AG09319 (cell line): ENCODE data around the gene ITSN1.
"Not testable (repeated sequence)": the region's sequence is repeated elsewhere in the genome, so short reads cannot be mapped to it uniquely, and the experiment has no call there.

Experiments
- DNase-seq: peaks from one replicate; pipeline ENCODE4 v3.0.0-alpha.2; 2010; ENCODE audit warnings: low read depth; ENCODE audit errors: extremely low read depth
- CTCF ChIP-seq: IDR thresholded peaks from 2 replicates; pipeline ENCODE4 v1.5.1; 2011; ENCODE audit warnings: low read depth, mild to moderate bottlenecking, inconsistent platforms, low read length, moderate library complexity

Gene ITSN1

DNA sequence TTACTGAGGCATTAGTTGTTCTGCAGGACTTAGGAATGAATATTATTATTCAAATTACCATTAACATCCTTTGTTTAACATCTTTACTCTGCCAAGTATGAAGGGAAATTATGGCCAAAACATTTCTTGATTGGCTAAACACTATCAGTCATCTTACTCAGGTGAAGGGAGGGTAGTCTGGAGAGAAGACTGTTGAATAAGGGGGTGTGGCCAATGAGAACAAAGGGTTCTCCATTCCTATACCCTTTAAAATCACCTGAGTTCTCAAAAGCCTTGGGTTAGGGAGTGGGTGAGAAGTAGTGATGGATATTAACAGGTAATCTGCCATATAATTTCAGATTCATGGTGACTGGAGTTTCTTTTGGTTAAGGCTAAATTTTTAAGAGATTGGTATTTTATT is 20.0 kb upstream of the ITSN1 start:
- DNase-seq: no peak
- no peak for TF ChIP-seq CTCF

- not testable (repeated sequence) for DNase-seq
Observed at GRCh38 chr21:33626151-33626550, 16.1 kb upstream of the ITSN1 start.

DNA sequence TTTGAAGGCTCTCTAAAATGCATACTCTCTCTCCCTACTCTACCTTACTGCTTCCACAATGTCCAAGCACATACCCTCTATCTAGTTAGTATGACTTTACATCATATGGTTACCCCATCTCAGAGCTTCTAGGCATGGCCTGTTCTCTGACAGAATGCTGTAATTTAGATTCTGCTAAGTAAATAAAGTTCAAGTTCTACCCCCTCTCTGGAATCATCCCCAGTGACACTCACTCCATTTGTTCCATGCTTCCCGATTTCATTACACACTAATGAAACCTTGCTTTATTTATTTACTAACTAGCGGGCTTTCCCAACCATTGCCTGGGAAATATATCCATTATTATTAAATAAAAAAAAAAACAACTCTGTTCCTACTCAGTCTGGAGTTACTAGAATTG is 8.0 kb upstream of the ITSN1 start:
- TF ChIP-seq CTCF: no peak
- DNase-seq: no peak

DNA sequence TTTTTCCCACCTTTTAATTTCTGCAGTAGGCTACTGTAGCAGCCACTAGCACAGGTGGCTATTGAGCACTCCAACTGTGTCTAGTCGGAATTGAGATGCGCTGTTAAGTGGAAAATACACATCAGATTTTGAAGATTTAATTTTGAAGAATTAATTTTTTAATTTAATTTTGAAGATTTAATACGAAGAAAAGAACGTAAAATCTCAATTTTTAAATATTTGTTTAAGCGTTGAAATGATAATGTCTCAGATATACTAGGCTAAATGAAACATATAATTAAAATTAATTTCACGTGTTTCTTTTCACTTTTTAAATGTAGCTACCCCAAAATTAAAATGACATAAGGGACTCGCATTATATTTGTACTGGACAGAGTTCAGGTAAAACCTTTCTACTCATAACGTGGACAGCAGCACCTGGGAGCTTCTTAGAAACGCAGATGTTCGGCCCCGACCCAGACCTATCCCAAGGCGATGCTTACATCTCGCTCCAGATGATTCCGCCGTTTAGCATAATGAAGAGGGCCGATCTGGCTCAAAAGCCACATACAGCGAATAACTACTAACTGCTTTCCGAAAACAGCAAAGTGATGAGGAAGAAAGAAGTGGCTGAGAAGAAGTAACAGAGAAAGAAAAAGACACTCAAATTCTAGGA is 1.5 kb upstream of the ITSN1 start:
- no peak for DNase-seq
- TF ChIP-seq CTCF: no peak

- TF ChIP-seq CTCF: no peak
- DNase-seq: peak; percentile 98
Observed at GRCh38 chr21:33641352-33642026, 812 bp upstream of the ITSN1 start, which contains the start of gene CRYZL1. Gene CRYZL1 (minus strand): TSS chr21:33641741. CDS start chr21:33631551, 10,190 bp downstream.

GRCh38 chr21:33642896-33643657 is 776 bp downstream of the ITSN1 start:
- no peak for TF ChIP-seq CTCF
- no peak for DNase-seq

- no peak for DNase-seq
- TF ChIP-seq CTCF: no peak
Observed at GRCh38 chr21:33643658-33644311, 1.5 kb downstream of the ITSN1 start.
